Measurements from ENCODE around the gene SCN5A.

SCN5A gene

DNA sequence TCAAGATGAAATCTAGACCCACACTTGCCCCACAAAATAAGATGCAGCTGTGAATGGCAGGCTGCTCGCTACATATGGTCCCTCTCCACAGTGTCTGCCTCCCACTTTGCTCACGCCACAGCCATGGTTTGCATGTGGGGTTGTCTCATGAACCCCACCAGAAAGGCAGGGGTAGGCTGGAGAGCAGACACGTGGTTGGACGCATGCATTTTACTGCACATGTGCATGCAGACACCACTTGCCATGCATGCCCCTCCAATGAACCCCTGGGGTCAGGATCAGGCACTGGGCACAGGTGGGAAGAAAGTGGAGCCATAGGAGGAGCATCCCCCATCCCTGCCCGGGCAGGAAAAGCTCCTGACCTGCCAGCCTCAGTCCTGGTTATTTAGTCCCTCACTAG lies 20.7 kb downstream of the SCN5A start:
- no peak for DNase-seq
- no peak overlapping the region for H3K27ac ChIP-seq (ENCODE audit: low read length)
- H3K4me1 ChIP-seq (ENCODE audit: low read length), result peaks cover 6% of the 10 kb centered on the region; the same call in 1 of the 2 replicates
- H3K36me3 ChIP-seq (replicated peaks; ENCODE audit: insufficient read depth, low read length), result no peaks in the 10 kb centered on the region
- TF ChIP-seq, protein P1, sequence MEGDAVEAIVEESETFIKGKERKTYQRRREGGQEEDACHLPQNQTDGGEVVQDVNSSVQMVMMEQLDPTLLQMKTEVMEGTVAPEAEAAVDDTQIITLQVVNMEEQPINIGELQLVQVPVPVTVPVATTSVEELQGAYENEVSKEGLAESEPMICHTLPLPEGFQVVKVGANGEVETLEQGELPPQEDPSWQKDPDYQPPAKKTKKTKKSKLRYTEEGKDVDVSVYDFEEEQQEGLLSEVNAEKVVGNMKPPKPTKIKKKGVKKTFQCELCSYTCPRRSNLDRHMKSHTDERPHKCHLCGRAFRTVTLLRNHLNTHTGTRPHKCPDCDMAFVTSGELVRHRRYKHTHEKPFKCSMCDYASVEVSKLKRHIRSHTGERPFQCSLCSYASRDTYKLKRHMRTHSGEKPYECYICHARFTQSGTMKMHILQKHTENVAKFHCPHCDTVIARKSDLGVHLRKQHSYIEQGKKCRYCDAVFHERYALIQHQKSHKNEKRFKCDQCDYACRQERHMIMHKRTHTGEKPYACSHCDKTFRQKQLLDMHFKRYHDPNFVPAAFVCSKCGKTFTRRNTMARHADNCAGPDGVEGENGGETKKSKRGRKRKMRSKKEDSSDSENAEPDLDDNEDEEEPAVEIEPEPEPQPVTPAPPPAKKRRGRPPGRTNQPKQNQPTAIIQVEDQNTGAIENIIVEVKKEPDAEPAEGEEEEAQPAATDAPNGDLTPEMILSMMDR (IDR thresholded peaks at IDR 0.05; ENCODE audit: low read length), result no peak
- no peak for TF ChIP-seq EZH2 (optimal IDR thresholded peaks at IDR 0.05; ENCODE audit: low read depth, low read length)
- H3K9me2 ChIP-seq (replicated peaks; ENCODE audit: insufficient read depth, low read length), result no peaks in the 10 kb centered on the region
- H4K20me1 ChIP-seq (ENCODE audit: insufficient read depth, low read length), result no peaks in the 10 kb centered on the region
- H3K4me3 ChIP-seq (ENCODE audit: low read length), result no peak overlapping the region
- no peaks in the 10 kb centered on the region for H3K27me3 ChIP-seq (replicated peaks; ENCODE audit: insufficient read depth, low read length)
- no peak overlapping the region for H3K4me2 ChIP-seq (ENCODE audit: low read depth, low read length)
- no peaks in the 10 kb centered on the region for H3F3A ChIP-seq (ENCODE audit: insufficient read depth, low read length)
- H2AFZ ChIP-seq (ENCODE audit: low read length), result no peak overlapping the region
- no peak overlapping the region for H3K9ac ChIP-seq (ENCODE audit: low read length)
- H3K79me2 ChIP-seq (ENCODE audit: low read length), result no peaks in the 10 kb centered on the region
- H3K9me3 ChIP-seq (replicated peaks; ENCODE audit: insufficient read depth, low read length), result no peaks in the 10 kb centered on the region

- no peak overlapping the region for H3K27ac ChIP-seq (ENCODE audit: low read length)
- no peak overlapping the region for H3K4me2 ChIP-seq (ENCODE audit: low read depth, low read length)
- H3K27me3 ChIP-seq (replicated peaks; ENCODE audit: insufficient read depth, low read length), result no peaks in the 10 kb centered on the region
- H3K36me3 ChIP-seq (replicated peaks; ENCODE audit: insufficient read depth, low read length), result no peaks in the 10 kb centered on the region
- H4K20me1 ChIP-seq (ENCODE audit: insufficient read depth, low read length), result no peaks in the 10 kb centered on the region
- no peak for TF ChIP-seq EZH2 (optimal IDR thresholded peaks at IDR 0.05; ENCODE audit: low read depth, low read length)
- TF ChIP-seq, protein P1 (IDR thresholded peaks at IDR 0.05; ENCODE audit: low read length), result peak; percentile 63
- H3K9me2 ChIP-seq (replicated peaks; ENCODE audit: insufficient read depth, low read length), result no peaks in the 10 kb centered on the region
- H3K4me3 ChIP-seq (ENCODE audit: low read length), result no peak overlapping the region
- no peaks in the 10 kb centered on the region for H3K79me2 ChIP-seq (ENCODE audit: low read length)
- no peaks in the 10 kb centered on the region for H3K9me3 ChIP-seq (replicated peaks; ENCODE audit: insufficient read depth, low read length)
- no peak overlapping the region for H2AFZ ChIP-seq (ENCODE audit: low read length)
- no peak overlapping the region for H3K9ac ChIP-seq (ENCODE audit: low read length)
- no peaks in the 10 kb centered on the region for H3K4me1 ChIP-seq (ENCODE audit: low read length)
- DNase-seq, result peak; percentile 16
- H3F3A ChIP-seq (ENCODE audit: insufficient read depth, low read length), result no peaks in the 10 kb centered on the region
Measured at GRCh38 chr3:38627956-38628355, 21.5 kb downstream of the SCN5A start.

DNA sequence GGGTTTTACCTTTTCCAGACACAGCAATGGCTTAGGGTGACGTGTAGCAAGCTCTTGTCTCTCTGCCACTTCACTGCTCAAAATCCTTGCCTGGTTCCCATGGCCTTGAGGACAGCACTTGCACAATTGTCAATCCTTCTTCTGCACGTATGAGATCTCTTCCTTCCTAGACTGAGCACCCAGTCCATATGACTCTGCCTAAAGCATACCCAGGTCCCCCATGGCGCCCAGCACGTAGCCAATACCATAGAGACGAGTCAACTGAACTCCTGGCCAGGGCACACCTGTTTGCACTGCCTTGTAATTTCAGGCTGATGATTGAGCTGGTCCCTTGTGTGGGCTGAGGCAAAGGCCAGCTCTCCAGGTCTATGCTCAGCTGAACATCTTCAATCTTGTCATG lies 23.3 kb downstream of the SCN5A start:
- Histone ChIP-seq H3K4me1 (ENCODE audit: low read length) (no peaks in the 10 kb centered on the region), H3K27me3 (replicated peaks; ENCODE audit: insufficient read depth, low read length) (no peaks in the 10 kb centered on the region), H2AFZ (ENCODE audit: low read length) (no peak overlapping the region), H3K9me2 (replicated peaks; ENCODE audit: insufficient read depth, low read length) (no peaks in the 10 kb centered on the region), H3K9me3 (replicated peaks; ENCODE audit: insufficient read depth, low read length) (no peaks in the 10 kb centered on the region), H3K4me3 (ENCODE audit: low read length) (no peak overlapping the region), H4K20me1 (ENCODE audit: insufficient read depth, low read length) (no peaks in the 10 kb centered on the region), H3K4me2 (ENCODE audit: low read depth, low read length) (no peak overlapping the region), H3K79me2 (ENCODE audit: low read length) (no peaks in the 10 kb centered on the region), H3K27ac (ENCODE audit: low read length) (no peak overlapping the region), H3F3A (ENCODE audit: insufficient read depth, low read length) (no peaks in the 10 kb centered on the region), H3K36me3 (replicated peaks; ENCODE audit: insufficient read depth, low read length) (no peaks in the 10 kb centered on the region), H3K9ac (ENCODE audit: low read length) (no peak overlapping the region)
- TF ChIP-seq, protein P1 (IDR thresholded peaks at IDR 0.05; ENCODE audit: low read length), result no peak
- TF ChIP-seq EZH2 (optimal IDR thresholded peaks at IDR 0.05; ENCODE audit: low read depth, low read length) (no peak), EZH2phosphoT487 (IDR thresholded peaks at IDR 0.05; ENCODE audit: low read length) (no peak)
- DNase-seq, result no peak

Data from MM.1S (cell line).